GM12878 (cell line): Measurements from ENCODE around the gene STKLD1.

Experiments
- CBX5 ChIP-seq: sonication (generic); IDR thresholded peaks from 2 replicates; pipeline ENCODE4 v1.6.1; 2016; ENCODE audit warnings: low read depth, moderate library complexity, mild to moderate bottlenecking, inconsistent platforms
- CTCF ChIP-seq, 3 experiments: IDR thresholded peaks in 2 of 3; conservative IDR thresholded peaks in 1 of 3; 2 replicates each; pipeline ENCODE4 v1.5.1; 2011; ENCODE audit warnings: low read depth in 3 of 3, low read length in 3 of 3, mild to moderate bottlenecking in 3 of 3, control low read depth in 2 of 3, moderate library complexity in 2 of 3, inconsistent platforms in 1 of 3, mixed read lengths in 1 of 3; ENCODE audit not compliant: control insufficient read depth in 2 of 3, insufficient read depth in 1 of 3; ENCODE audit errors: extremely low read depth in 1 of 3
- NR2C2 ChIP-seq: IDR thresholded peaks from 2 replicates; pipeline ENCODE4 v1.6.1; 2011; ENCODE audit warnings: borderline replicate concordance, low read depth; ENCODE audit not compliant: control insufficient read depth, insufficient read length
- PAX5 ChIP-seq: IDR thresholded peaks from 2 replicates; pipeline ENCODE4 v1.6.1; 2011; ENCODE audit warnings: low read depth, low read length, borderline replicate concordance
- POLR2A ChIP-seq: IDR thresholded peaks from 2 replicates; pipeline ENCODE4 v1.6.1; 2011; ENCODE audit warnings: low read depth, mild to moderate bottlenecking, low read length
- RAD21 ChIP-seq: IDR thresholded peaks from 2 replicates; pipeline ENCODE4 v1.6.1; 2011; ENCODE audit warnings: mild to moderate bottlenecking, low read depth, low read length, moderate library complexity; ENCODE audit not compliant: insufficient read depth
- REST ChIP-seq: IDR thresholded peaks from 2 replicates; pipeline ENCODE4 v1.6.1; 2012; ENCODE audit warnings: mild to moderate bottlenecking, low read depth, low read length
- SIN3A ChIP-seq: IDR thresholded peaks from 2 replicates; pipeline ENCODE4 v1.6.1; 2012; ENCODE audit warnings: low read depth, low read length, improper control_type of control experiment
- SIX5 ChIP-seq: IDR thresholded peaks from 2 replicates; pipeline ENCODE4 v1.6.1; 2011; ENCODE audit warnings: mild to moderate bottlenecking, low read depth, low read length, moderate library complexity; ENCODE audit not compliant: severe bottlenecking
- SMAD5 ChIP-seq: IDR thresholded peaks from 2 replicates; pipeline ENCODE4 v1.6.1; 2016; ENCODE audit warnings: antibody characterized with exemption, low read depth
- SREBF1 ChIP-seq: IDR thresholded peaks from 2 replicates; pipeline ENCODE4 v1.6.1; 2012; ENCODE audit warnings: mild to moderate bottlenecking, low read length
- SUPT20H ChIP-seq: IDR thresholded peaks from 2 replicates; pipeline ENCODE4 v1.6.1; 2011; ENCODE audit warnings: low read depth, mild to moderate bottlenecking, low read length, moderate library complexity, borderline replicate concordance; ENCODE audit not compliant: control insufficient read depth
- TF ChIP-seq, protein P1 (sequence below): IDR thresholded peaks from 2 replicates; pipeline ENCODE4 v1.6.1; 2012; ENCODE audit warnings: low read length, inconsistent platforms
- TF ChIP-seq, protein P2 (sequence below): IDR thresholded peaks from 2 replicates; pipeline ENCODE4 v1.6.1; 2012; ENCODE audit warnings: low read depth, low read length, improper control_type of control experiment

GRCh38 chr9:133389025-133389557 is 12.9 kb downstream of the STKLD1 start:
- TF ChIP-seq SREBF1 (no peak), CTCF (IDR thresholded peaks at IDR 0.05 in 2 of 3, conservative IDR thresholded peaks at IDR 0.05 in 1 of 3; ENCODE audit: control insufficient read depth in 2 of 3, extremely low read depth in 1 of 3, insufficient read depth in 1 of 3, low read depth in 3 of 3, low read length in 3 of 3) (no peak), POLR2A (no peak), RAD21 (no peak), PAX5 (no peak), REST (no peak), NR2C2 (no peak), SMAD5 (no peak), SIX5 (no peak), CBX5 (no peak), SUPT20H (no peak), SIN3A (no peak)
- TF ChIP-seq, protein P1, sequence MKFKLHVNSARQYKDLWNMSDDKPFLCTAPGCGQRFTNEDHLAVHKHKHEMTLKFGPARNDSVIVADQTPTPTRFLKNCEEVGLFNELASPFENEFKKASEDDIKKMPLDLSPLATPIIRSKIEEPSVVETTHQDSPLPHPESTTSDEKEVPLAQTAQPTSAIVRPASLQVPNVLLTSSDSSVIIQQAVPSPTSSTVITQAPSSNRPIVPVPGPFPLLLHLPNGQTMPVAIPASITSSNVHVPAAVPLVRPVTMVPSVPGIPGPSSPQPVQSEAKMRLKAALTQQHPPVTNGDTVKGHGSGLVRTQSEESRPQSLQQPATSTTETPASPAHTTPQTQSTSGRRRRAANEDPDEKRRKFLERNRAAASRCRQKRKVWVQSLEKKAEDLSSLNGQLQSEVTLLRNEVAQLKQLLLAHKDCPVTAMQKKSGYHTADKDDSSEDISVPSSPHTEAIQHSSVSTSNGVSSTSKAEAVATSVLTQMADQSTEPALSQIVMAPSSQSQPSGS = no peak
- TF ChIP-seq, protein P2, sequence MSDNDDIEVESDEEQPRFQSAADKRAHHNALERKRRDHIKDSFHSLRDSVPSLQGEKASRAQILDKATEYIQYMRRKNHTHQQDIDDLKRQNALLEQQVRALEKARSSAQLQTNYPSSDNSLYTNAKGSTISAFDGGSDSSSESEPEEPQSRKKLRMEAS = no peak
